HCT116 (cell line): ENCODE results near the gene LGR6. TPM values are rescaled to one million over a fixed set of nuclear protein-coding genes. Genes with fewer than 3 reads are reported as not detected.
"Not testable (repeated sequence)": the region's sequence is repeated elsewhere in the genome, so short reads cannot be mapped to it uniquely, and the experiment has no call there.

Experiments
- ATAC-seq: fragments of 200-7000 bp; cut with Tn5 transposase; 2 replicates; pipeline ENCODE4 v1.9.1; 2020; ENCODE audit warnings: mild to moderate bottlenecking, moderate library complexity
- BruUV-seq: library from RNA; stranded (reverse); fragments of 400-500 nt; replicated peaks from 2 replicates; lab custom pipeline; 2021; lab: Mats Ljungman, UMichigan
- CTCF ChIA-PET: fragments of 300-600 bp; sonication (Branson Sonifier 250); formaldehyde crosslinking; loops from one replicate; lab custom pipeline; 2021; ENCODE audit warnings: antibody characterized with exemption; lab: Charles Lee
- POLR2A ChIA-PET: fragments of 300-600, 350-600 bp; sonication (Branson Sonifier 250); formaldehyde crosslinking; loops from one replicate; lab custom pipeline; 2021; ENCODE audit warnings: antibody characterized with exemption; lab: Charles Lee
- RAD21 ChIA-PET, 2 experiments: fragments of 300-600 bp; sonication (Branson Sonifier 250); formaldehyde crosslinking; loops; one replicate each; lab custom pipeline; 2023; ENCODE audit warnings: low total read pairs in 2 of 2; ENCODE audit not compliant: uncharacterized antibody in 2 of 2, unreplicated experiment in 2 of 2, low non-redundant PET in 1 of 2; lab: Charles Lee
- DNase-seq: peaks from one replicate; pipeline ENCODE4 v3.0.0-alpha.2; 2010; ENCODE audit warnings: low read depth, low spot score
- H2AFZ ChIP-seq: fragments of 200-600 bp; shearing (Covaris generic), sonication (generic); 2 replicates; pipeline ENCODE4 v1.6.1; 2017; ENCODE audit warnings: low read depth, mixed run types, mixed read lengths, antibody characterized with exemption, low read length; ENCODE audit not compliant: poor library complexity, severe bottlenecking
- H3K27ac ChIP-seq: 2 replicates; pipeline ENCODE4 v1.5.1; 2012; ENCODE audit warnings: low read depth, low read length
- H3K27me3 ChIP-seq: fragments of 200-600 bp; sonication (generic); 2 replicates; pipeline ENCODE4 v1.6.1; 2016; ENCODE audit warnings: mixed run types, low read length, mixed read lengths; ENCODE audit not compliant: insufficient read depth
- H3K36me3 ChIP-seq, 2 experiments: fragments of 200-500 bp in 1 of 2; fragments of 200-600 bp in 1 of 2; sonication (Bioruptor generic) in 1 of 2; sonication (generic) in 1 of 2; 2 replicates each; pipeline versions ENCODE4 v1.5.1 to v1.6.1; 2014 to 2016; ENCODE audit warnings: low read length in 2 of 2, inconsistent platforms in 1 of 2, mixed read lengths in 1 of 2, mixed run types in 1 of 2; ENCODE audit not compliant: insufficient read depth in 2 of 2, control insufficient read depth in 1 of 2
- H3K4me1 ChIP-seq, 2 experiments: fragments of 200-600 bp in 1 of 2; sonication (generic) in 1 of 2; 2 replicates each; pipeline versions ENCODE4 v1.5.1 to v1.6.1; 2012 to 2017; ENCODE audit warnings: low read length in 2 of 2, inconsistent platforms in 1 of 2, mild to moderate bottlenecking in 1 of 2, mixed read lengths in 1 of 2, mixed run types in 1 of 2, moderate library complexity in 1 of 2; ENCODE audit not compliant: insufficient read depth in 2 of 2, control insufficient read depth in 1 of 2
- H3K4me2 ChIP-seq: fragments of 200-600 bp; sonication (generic); 2 replicates; pipeline ENCODE4 v1.6.1; 2017; ENCODE audit warnings: mixed run types, low read length, mixed read lengths
- H3K4me3 ChIP-seq, 2 experiments: fragments of 200-600 bp in 1 of 2; sonication (generic) in 1 of 2; replicated peaks in 1 of 2; 2 replicates each; pipeline ENCODE4 v1.5.1; 2011 to 2016; ENCODE audit warnings: low read length in 2 of 2, control low read depth in 1 of 2, low read depth in 1 of 2, mild to moderate bottlenecking in 1 of 2, mixed read lengths in 1 of 2, mixed run types in 1 of 2
- H3K79me2 ChIP-seq: fragments of 200-600 bp; sonication (generic); 2 replicates; pipeline ENCODE4 v1.6.1; 2017; ENCODE audit warnings: mild to moderate bottlenecking, mixed run types, low read length, moderate library complexity, mixed read lengths; ENCODE audit not compliant: insufficient read depth
- H3K9ac ChIP-seq: fragments of 200-600 bp; sonication (generic); 2 replicates; pipeline ENCODE4 v1.6.1; 2016; ENCODE audit warnings: low read length, mixed read lengths
- H3K9me2 ChIP-seq: fragments of 200-600 bp; sonication (generic), shearing (Covaris generic); 2 replicates; pipeline ENCODE4 v1.6.1; 2017; ENCODE audit warnings: mixed run types, mild to moderate bottlenecking, moderate library complexity; ENCODE audit not compliant: insufficient read depth
- H3K9me3 ChIP-seq, 2 experiments: fragments of 200-500 bp in 1 of 2; fragments of 200-600 bp in 1 of 2; sonication (Bioruptor generic) in 1 of 2; sonication (generic) in 1 of 2; 2 replicates each; pipeline ENCODE4 v1.6.1; 2014 to 2017; ENCODE audit warnings: low read length in 2 of 2, mixed read lengths in 2 of 2, inconsistent platforms in 1 of 2, low read depth in 1 of 2, mild to moderate bottlenecking in 1 of 2, mixed run types in 1 of 2, moderate library complexity in 1 of 2; ENCODE audit not compliant: control insufficient read depth in 1 of 2, insufficient read depth in 1 of 2
- H4K20me1 ChIP-seq: fragments of 200-600 bp; sonication (generic), shearing (Covaris generic); 2 replicates; pipeline ENCODE4 v1.6.1; 2017; ENCODE audit warnings: mixed run types, mild to moderate bottlenecking, moderate library complexity; ENCODE audit not compliant: insufficient read depth
- CEBPB ChIP-seq: IDR thresholded peaks from 2 replicates; pipeline ENCODE4 v1.6.1; 2012; ENCODE audit warnings: low read depth
- EGR1 ChIP-seq: IDR thresholded peaks from 2 replicates; pipeline ENCODE4 v1.6.1; 2012; ENCODE audit warnings: low read depth
- ELF1 ChIP-seq: IDR thresholded peaks from 2 replicates; pipeline ENCODE4 v1.6.1; 2012; ENCODE audit warnings: low read depth, borderline replicate concordance
- EZH2 ChIP-seq: fragments of 200-600 bp; sonication (generic); IDR thresholded peaks from 2 replicates; pipeline ENCODE4 v1.6.1; 2017; ENCODE audit warnings: antibody characterized with exemption, mixed run types
- FOSL1 ChIP-seq: IDR thresholded peaks from 2 replicates; pipeline ENCODE4 v1.6.1; 2012; ENCODE audit warnings: low read depth
- RAD21 ChIP-seq: IDR thresholded peaks from 2 replicates; pipeline ENCODE4 v1.6.1; 2012; ENCODE audit warnings: low read depth, mild to moderate bottlenecking
- TCF7L2 ChIP-seq: IDR thresholded peaks from 2 replicates; pipeline ENCODE4 v1.7.0; 2011; ENCODE audit warnings: borderline replicate concordance, inconsistent platforms; ENCODE audit not compliant: insufficient read depth, insufficient read length; ENCODE audit errors: extremely low read depth
- YY1 ChIP-seq: IDR thresholded peaks from 2 replicates; pipeline ENCODE4 v1.6.1; 2011; ENCODE audit warnings: low read length, low read depth, moderate library complexity, mild to moderate bottlenecking; ENCODE audit not compliant: insufficient replicate concordance; ENCODE audit errors: extremely low read depth
- ZBTB33 ChIP-seq: IDR thresholded peaks from 2 replicates; pipeline ENCODE4 v1.6.1; 2011; ENCODE audit warnings: mild to moderate bottlenecking, low read length, moderate library complexity; ENCODE audit not compliant: insufficient replicate concordance; ENCODE audit errors: extremely low read depth
- ZNF274 ChIP-seq: fragments of 200-500 bp; sonication (Bioruptor generic); IDR thresholded peaks from 2 replicates; pipeline ENCODE4 v1.6.1; 2014; ENCODE audit warnings: mild to moderate bottlenecking, low read depth, low read length, inconsistent platforms
- intact Hi-C: fragments of 100-400 bp; cut with micrococcal nuclease; formaldehyde crosslinking; loops from 2 replicates; pipeline ENCODE4 v1.10.0; 2022
- total RNA-seq: library from RNA; stranded (reverse); gene quantifications from one replicate; pipeline ENCODE4 v1.2.1, GENCODE V29; 2021; ENCODE audit not compliant: unreplicated experiment
- TF ChIP-seq, protein P1 (sequence below): IDR thresholded peaks from 2 replicates; pipeline ENCODE4 v1.6.1; 2012

LGR6 gene
- total RNA-seq, 1 experiment from 2014 or later = 0.20 TPM

GRCh38 chr1:202352583-202353197 lies 159.1 kb downstream of the LGR6 start:
- RAD21 ChIA-PET, BruUV-seq: not testable (repeated sequence)
- CTCF ChIA-PET = interaction anchor here (0.9 kb wide), 1 partner anchor 9 kb away, joined by 5 read pairs; no protein-coding TSS in a partner anchor

GRCh38 chr1:202355944-202356553 lies 162.4 kb downstream of the LGR6 start:
- peaks cover 19% of the 10 kb centered on the region for H3K79me2 ChIP-seq
- RAD21 ChIA-PET = no interaction called here
- no TSS peak for BruUV-seq

More at GRCh38 chr1:202352583-202353197, 159.1 kb downstream of the LGR6 start:
- ATAC-seq, H3K36me3 ChIP-seq, POLR2A ChIA-PET, H3K4me3 ChIP-seq, DNase-seq, H3K27me3 ChIP-seq, intact Hi-C loops, H3K9ac ChIP-seq, H3K27ac ChIP-seq, H3K4me2 ChIP-seq, H4K20me1 ChIP-seq, H3K9me3 ChIP-seq, H2AFZ ChIP-seq, H3K9me2 ChIP-seq: not testable (repeated sequence)
- Histone ChIP-seq H3K4me1 (peaks cover 4 to 15% of the 10 kb centered on the region in 2 experiments), H3K79me2 (peaks cover 14% of the 10 kb centered on the region)

More at GRCh38 chr1:202355944-202356553, 162.4 kb downstream of the LGR6 start:
- Histone ChIP-seq H3K4me2 (no peak overlapping the region), H2AFZ (no peak overlapping the region), H3K36me3 (no peaks in the 10 kb centered on the region), H3K9me2 (no peaks in the 10 kb centered on the region), H3K9me3 (no peaks in the 10 kb centered on the region), H3K4me1 (peaks cover 0 to 13% of the 10 kb centered on the region in 2 experiments; a peak in 2 of 4 replicates), H3K27me3 (no peaks in the 10 kb centered on the region), H3K27ac (no peak overlapping the region), H3K4me3 (no peak overlapping the region), H3K9ac (no peak overlapping the region), H4K20me1 (no peaks in the 10 kb centered on the region)
- no peak for TF ChIP-seq RAD21
- TF ChIP-seq EGR1 = no peak
- TF ChIP-seq ELF1 = no peak
- TF ChIP-seq, protein P1, sequence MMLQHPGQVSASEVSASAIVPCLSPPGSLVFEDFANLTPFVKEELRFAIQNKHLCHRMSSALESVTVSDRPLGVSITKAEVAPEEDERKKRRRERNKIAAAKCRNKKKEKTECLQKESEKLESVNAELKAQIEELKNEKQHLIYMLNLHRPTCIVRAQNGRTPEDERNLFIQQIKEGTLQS = no peak
- no peak for TF ChIP-seq EZH2
- no peak for TF ChIP-seq FOSL1
- TF ChIP-seq YY1 = no peak
- no peak for TF ChIP-seq CEBPB
- no peak for TF ChIP-seq ZBTB33
- no peak for TF ChIP-seq ZNF274
- TF ChIP-seq TCF7L2 = no peak
- DNase-seq (no peak), ATAC-seq (no peak)
- POLR2A ChIA-PET = no interaction called here
- CTCF ChIA-PET = no interaction called here
- intact Hi-C loops = no loop called here
